DND-41 (cell line): ENCODE results near the gene SHQ1.

Experiments
- ATAC-seq: fragments of 200-7000 bp; cut with Tn5 transposase; 3 replicates; pipeline ENCODE4 v1.9.1; 2021; ENCODE audit warnings: low read depth; ENCODE audit not compliant: insufficient read depth
- DNase-seq: peaks from one replicate; pipeline ENCODE4 v3.0.0-alpha.2; 2020
- H2AFZ ChIP-seq: 2 replicates; pipeline ENCODE4 v1.6.0; 2012; ENCODE audit warnings: low read depth, low read length
- H3K27ac ChIP-seq: 2 replicates; pipeline ENCODE4 v1.5.1; 2012; ENCODE audit warnings: low read length, inconsistent platforms
- H3K27me3 ChIP-seq: fragments of 200-600 bp; sonication (generic); 2 replicates; pipeline ENCODE4 v1.6.0; 2012; ENCODE audit warnings: low read length, mild to moderate bottlenecking, inconsistent platforms; ENCODE audit not compliant: insufficient read depth, poor library complexity
- H3K36me3 ChIP-seq: 2 replicates; pipeline ENCODE4 v1.5.1; 2012; ENCODE audit warnings: low read length, inconsistent platforms; ENCODE audit not compliant: insufficient read depth
- H3K4me1 ChIP-seq: 2 replicates; pipeline ENCODE4 v1.5.1; 2012; ENCODE audit warnings: mild to moderate bottlenecking, low read length; ENCODE audit not compliant: insufficient read depth
- H3K4me2 ChIP-seq: 2 replicates; pipeline ENCODE4 v1.6.0; 2012; ENCODE audit warnings: mild to moderate bottlenecking, moderate library complexity, low read length, inconsistent platforms; ENCODE audit not compliant: insufficient read depth
- H3K4me3 ChIP-seq, 2 experiments: fragments of 200-600 bp in 1 of 2; shearing (Covaris generic) in 1 of 2; 2 replicates each; pipeline ENCODE4 v1.5.1; 2012 to 2016; ENCODE audit warnings: inconsistent platforms in 2 of 2, low read length in 2 of 2, mild to moderate bottlenecking in 2 of 2, low read depth in 1 of 2, moderate library complexity in 1 of 2
- H3K79me2 ChIP-seq: 2 replicates; pipeline ENCODE4 v1.6.0; 2012; ENCODE audit warnings: low read length, inconsistent platforms; ENCODE audit not compliant: insufficient read depth
- H3K9ac ChIP-seq: 2 replicates; pipeline ENCODE4 v1.6.0; 2012; ENCODE audit warnings: low read depth, mild to moderate bottlenecking, inconsistent platforms, low read length, moderate library complexity
- H3K9me3 ChIP-seq: 2 replicates; pipeline ENCODE4 v1.5.1; 2012; ENCODE audit warnings: low read length, moderate library complexity, mild to moderate bottlenecking, inconsistent platforms; ENCODE audit not compliant: insufficient read depth, severe bottlenecking
- H4K20me1 ChIP-seq: 2 replicates; pipeline ENCODE4 v1.6.0; 2012; ENCODE audit warnings: low read length; ENCODE audit not compliant: insufficient read depth
- CTCF ChIP-seq: IDR thresholded peaks from 2 replicates; pipeline ENCODE4 v1.5.1; 2012; ENCODE audit warnings: borderline replicate concordance, low read length, moderate library complexity, mild to moderate bottlenecking; ENCODE audit not compliant: poor library complexity, severe bottlenecking; ENCODE audit errors: extremely low read depth
- EZH2 ChIP-seq: IDR thresholded peaks from 3 replicates; pipeline ENCODE4 v1.6.1; 2012; ENCODE audit warnings: borderline replicate concordance, low read depth, mild to moderate bottlenecking, moderate library complexity, low read length, inconsistent platforms; ENCODE audit not compliant: severe bottlenecking

Gene SHQ1

GRCh38 chr3:72766866-72767265 is 81.4 kb downstream of the SHQ1 start:
- H4K20me1 ChIP-seq: peaks cover 7% of the 10 kb centered on the region; the same call in 1 of the 2 replicates
- no peak for TF ChIP-seq EZH2
- no peak for TF ChIP-seq CTCF
- no peak overlapping the region for H3K9ac ChIP-seq
- no peaks in the 10 kb centered on the region for H3K79me2 ChIP-seq
- no peaks in the 10 kb centered on the region for H3K9me3 ChIP-seq
- no peaks in the 10 kb centered on the region for H3K27me3 ChIP-seq
- DNase-seq: no peak
- ATAC-seq: peak; percentile 41; the same call in 1 of the 3 replicates
- H3K4me2 ChIP-seq: no peak overlapping the region
- H2AFZ ChIP-seq: no peak overlapping the region
- no peak overlapping the region for H3K4me3 ChIP-seq
- peaks cover 63% of the 10 kb centered on the region for H3K36me3 ChIP-seq
- H3K4me1 ChIP-seq: no peaks in the 10 kb centered on the region
- H3K27ac ChIP-seq: no peak overlapping the region

DNA sequence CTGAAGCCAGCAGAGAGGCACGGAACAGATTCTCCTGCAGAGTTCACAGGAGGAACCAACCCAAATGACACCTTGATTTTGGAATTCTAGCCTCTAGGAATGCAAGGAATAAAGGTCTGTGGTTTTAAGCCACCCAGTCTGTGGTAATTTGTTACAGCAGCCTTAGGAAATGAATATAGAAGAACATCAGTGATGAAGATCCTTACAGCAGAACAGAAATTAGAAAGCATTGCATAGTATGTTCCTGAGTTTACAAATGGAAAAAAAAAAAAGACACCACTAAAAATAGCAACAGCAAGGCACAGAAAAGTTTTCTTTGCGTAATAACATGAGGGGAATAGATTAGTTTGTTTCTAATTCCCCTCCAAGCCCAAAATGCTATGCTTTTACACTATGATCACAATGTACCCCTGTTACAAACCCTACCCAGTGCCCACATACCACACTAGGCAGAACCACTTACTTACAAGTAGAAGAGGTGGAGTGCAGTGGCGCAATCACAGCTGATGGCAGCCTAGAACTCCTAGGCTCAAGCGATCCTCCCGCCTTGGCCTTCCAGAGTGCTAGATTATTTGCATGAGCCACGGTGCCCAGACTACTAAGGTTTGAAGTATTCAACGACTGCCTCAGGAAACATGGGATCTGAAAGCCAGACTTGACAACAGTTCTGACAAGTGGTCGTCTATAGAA is 84.3 kb downstream of the SHQ1 start:
- DNase-seq: no peak

GRCh38 chr3:72761410-72761809 is 86.8 kb downstream of the SHQ1 start:
- ATAC-seq: no peak
- Histone ChIP-seq H3K9me3 (no peaks in the 10 kb centered on the region), H3K4me2 (no peak overlapping the region), H3K27ac (no peak overlapping the region), H4K20me1 (no peaks in the 10 kb centered on the region), H3K27me3 (no peaks in the 10 kb centered on the region), H3K4me3 (no peak overlapping the region), H3K36me3 (peaks cover 45% of the 10 kb centered on the region; the same call in 1 of the 2 replicates), H3K4me1 (peaks cover 19% of the 10 kb centered on the region), H3K9ac (no peak overlapping the region), H2AFZ (no peak overlapping the region), H3K79me2 (no peaks in the 10 kb centered on the region)
- no peak for TF ChIP-seq CTCF
- no peak for TF ChIP-seq EZH2
- DNase-seq: no peak

More for the DNA sequence above, 84.3 kb downstream of the SHQ1 start:
- H3K4me1 ChIP-seq: no peaks in the 10 kb centered on the region
- no peak overlapping the region for H3K9ac ChIP-seq
- H2AFZ ChIP-seq: no peak overlapping the region
- H3K4me2 ChIP-seq: no peak overlapping the region
- ATAC-seq: no peak
- H3K79me2 ChIP-seq: no peaks in the 10 kb centered on the region
- peaks cover 7% of the 10 kb centered on the region; the same call in 1 of the 2 replicates for H4K20me1 ChIP-seq
- TF ChIP-seq EZH2 (no peak), CTCF (no peak)
- no peaks in the 10 kb centered on the region for H3K27me3 ChIP-seq
- H3K4me3 ChIP-seq: no peak overlapping the region
- no peaks in the 10 kb centered on the region for H3K9me3 ChIP-seq
- peaks cover 65% of the 10 kb centered on the region for H3K36me3 ChIP-seq
- no peak overlapping the region for H3K27ac ChIP-seq

DNA sequence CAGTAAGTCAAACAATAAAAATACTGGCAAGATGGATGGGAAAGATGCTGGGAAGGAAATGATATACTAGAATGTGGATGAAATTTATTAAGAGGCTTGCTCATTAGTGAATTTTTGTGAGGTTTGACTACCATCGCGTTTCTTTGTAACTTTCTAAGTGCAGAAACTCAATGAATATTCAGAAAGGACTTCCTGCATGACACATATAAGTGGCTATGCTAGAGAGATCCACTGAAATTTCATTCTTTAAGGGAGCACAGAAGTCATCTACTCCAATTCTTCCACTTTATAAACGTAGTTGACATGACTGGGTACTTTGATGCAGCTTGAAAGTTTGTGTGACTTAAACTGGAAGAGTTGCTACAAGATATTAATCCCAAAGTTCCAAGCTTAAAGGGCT is 88.0 kb downstream of the SHQ1 start:
- H3K4me2 ChIP-seq: no peak overlapping the region
- H3K9ac ChIP-seq: no peak overlapping the region
- H3K79me2 ChIP-seq: no peaks in the 10 kb centered on the region
- no peaks in the 10 kb centered on the region for H3K9me3 ChIP-seq
- peaks cover 23% of the 10 kb centered on the region for H3K4me1 ChIP-seq
- TF ChIP-seq EZH2: no peak
- no peak for TF ChIP-seq CTCF
- no peak for DNase-seq
- H2AFZ ChIP-seq: no peak overlapping the region
- peaks cover 44% of the 10 kb centered on the region; the same call in 1 of the 2 replicates for H3K36me3 ChIP-seq
- H3K27me3 ChIP-seq: no peaks in the 10 kb centered on the region
- no peak overlapping the region for H3K4me3 ChIP-seq
- H4K20me1 ChIP-seq: no peaks in the 10 kb centered on the region
- ATAC-seq: no peak
- no peak overlapping the region for H3K27ac ChIP-seq
